Gastroesophageal sphincter (tissue), 3 donors: ENCODE measurements around the gene RPRM.

Experiments
- EP300 ChIP-seq: sonication (generic); formaldehyde crosslinking; IDR thresholded peaks from one replicate; pipeline ENCODE4 v1.6.1; 2017; ENCODE audit warnings: antibody characterized with exemption, mild to moderate bottlenecking
- POLR2A ChIP-seq, 2 donors: fragments of 450-650 bp; IDR thresholded peaks; one replicate each; pipeline ENCODE4 v1.6.1; 2017; ENCODE audit warnings: antibody characterized with exemption in 2 of 2, mild to moderate bottlenecking in 2 of 2, moderate library complexity in 1 of 2
- POLR2AphosphoS5 ChIP-seq: sonication (generic); formaldehyde crosslinking; IDR thresholded peaks from one replicate; pipeline ENCODE4 v1.6.1; 2017; ENCODE audit warnings: antibody characterized with exemption
- TF ChIP-seq, protein P1 (sequence below), 4 experiments: fragments of 200-600 bp in 2 of 4; fragments of 450-650 bp in 2 of 4; sonication (generic) in 1 of 4; IDR thresholded peaks; one replicate each; pipeline ENCODE4 v1.5.1; 2017 to 2019; ENCODE audit warnings: antibody characterized with exemption in 4 of 4, mild to moderate bottlenecking in 2 of 4, moderate library complexity in 2 of 4

DNA sequence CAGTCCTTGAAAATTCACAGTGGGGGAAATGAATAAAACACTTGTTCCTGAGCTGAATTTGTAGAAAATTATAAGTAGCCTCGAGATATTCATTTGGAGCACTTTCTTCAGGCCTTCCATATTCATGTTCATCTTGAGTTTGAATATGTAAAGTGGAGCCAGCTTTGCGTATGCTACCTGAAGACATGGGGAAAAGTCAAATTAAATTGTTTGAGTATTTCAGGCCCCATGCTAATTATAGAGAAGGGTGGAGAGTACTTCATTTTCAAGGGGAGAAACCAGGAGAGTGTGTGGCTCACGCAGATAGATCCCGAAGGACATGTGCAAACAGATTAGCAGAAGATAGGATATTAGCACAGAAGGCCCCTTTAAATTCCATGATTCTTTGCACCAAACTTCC, 7.7 kb downstream of the RPRM start:
- TF ChIP-seq, protein P1, sequence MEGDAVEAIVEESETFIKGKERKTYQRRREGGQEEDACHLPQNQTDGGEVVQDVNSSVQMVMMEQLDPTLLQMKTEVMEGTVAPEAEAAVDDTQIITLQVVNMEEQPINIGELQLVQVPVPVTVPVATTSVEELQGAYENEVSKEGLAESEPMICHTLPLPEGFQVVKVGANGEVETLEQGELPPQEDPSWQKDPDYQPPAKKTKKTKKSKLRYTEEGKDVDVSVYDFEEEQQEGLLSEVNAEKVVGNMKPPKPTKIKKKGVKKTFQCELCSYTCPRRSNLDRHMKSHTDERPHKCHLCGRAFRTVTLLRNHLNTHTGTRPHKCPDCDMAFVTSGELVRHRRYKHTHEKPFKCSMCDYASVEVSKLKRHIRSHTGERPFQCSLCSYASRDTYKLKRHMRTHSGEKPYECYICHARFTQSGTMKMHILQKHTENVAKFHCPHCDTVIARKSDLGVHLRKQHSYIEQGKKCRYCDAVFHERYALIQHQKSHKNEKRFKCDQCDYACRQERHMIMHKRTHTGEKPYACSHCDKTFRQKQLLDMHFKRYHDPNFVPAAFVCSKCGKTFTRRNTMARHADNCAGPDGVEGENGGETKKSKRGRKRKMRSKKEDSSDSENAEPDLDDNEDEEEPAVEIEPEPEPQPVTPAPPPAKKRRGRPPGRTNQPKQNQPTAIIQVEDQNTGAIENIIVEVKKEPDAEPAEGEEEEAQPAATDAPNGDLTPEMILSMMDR (IDR thresholded peaks at IDR 0.05) = no peak
- TF ChIP-seq POLR2A (IDR thresholded peaks at IDR 0.05) (no peak), POLR2AphosphoS5 (no peak), EP300 (no peak)
